Hair follicular keratinocyte (primary cell): ENCODE results near the gene CEP112. TPM values are rescaled to one million over a fixed set of nuclear protein-coding genes. Genes with fewer than 3 reads are reported as not detected.

Experiments
- total RNA-seq: library from RNA; depleted of rRNA; stranded (reverse); fragments of >200 nt; gene quantifications from 2 replicates; pipeline ENCODE4 v1.2.3, GENCODE V29; 2015

CEP112 gene
- total RNA-seq = 2.3 and 4.9 TPM in 2 replicates

DNA sequence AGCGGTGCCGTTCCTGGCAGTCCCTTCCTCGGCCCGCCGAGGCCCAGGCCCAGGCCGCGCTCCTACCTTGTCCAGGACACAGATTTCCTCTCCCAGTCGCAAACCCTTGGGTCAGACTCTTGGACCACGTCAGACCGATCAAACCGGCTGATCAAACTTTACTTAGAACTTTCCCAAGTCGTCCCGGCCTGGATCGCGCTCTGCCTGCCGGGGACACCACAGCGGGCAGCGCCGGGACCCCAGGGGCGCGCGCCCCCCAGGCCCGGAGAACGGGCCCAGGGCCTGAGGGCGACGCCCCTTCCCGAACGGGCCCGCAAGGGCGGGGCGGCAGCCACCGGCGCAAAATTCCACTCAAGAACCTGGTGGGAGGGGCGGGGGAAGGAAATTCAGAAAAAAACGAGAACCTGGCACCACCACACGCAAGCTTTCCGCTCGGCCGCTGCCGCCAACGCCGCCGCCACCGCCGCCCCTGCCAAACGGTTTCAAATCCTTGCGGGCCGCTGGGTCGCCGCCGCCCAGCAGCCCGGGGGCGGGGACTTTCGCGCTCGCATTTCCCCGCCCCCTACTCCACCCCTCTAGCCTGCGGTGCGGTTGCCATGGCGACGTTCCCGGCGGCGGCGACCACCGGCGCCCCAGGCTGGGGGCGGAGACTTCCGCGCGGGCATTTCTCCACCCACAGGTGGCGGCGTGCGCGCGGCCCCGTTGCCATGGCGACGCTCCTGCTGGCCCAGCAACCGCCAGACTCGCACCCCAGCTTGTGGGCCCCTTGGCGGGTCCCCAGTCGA lies at the start of gene CEP112:
Gene CEP112 (minus strand): TSS at position 541 of the 785 bp plus-strand sequence.

GRCh38 chr17:66228887-66229782 lies 37.2 kb upstream of the CEP112 start, which contains the start of gene APOH:
Gene APOH (minus strand): TSS chr17:66229415. CDS start chr17:66229379, 36 bp downstream.

Other genes starting within 250 kb of the CEP112 start
- gene APOH, start 37.3 kb upstream of the CEP112 start, total RNA-seq = not detected in 2 replicates
- 2.9 and 3.6 TPM in 2 replicates for gene PRKCA, start 110.5 kb upstream of the CEP112 start, total RNA-seq